Activated CD8-positive, alpha-beta T cell treated with anti-CD3 and anti-CD28 coated beads for 36 hours (primary cell): Measurements from ENCODE around the gene DRC3. TPM values are rescaled to one million over a fixed set of nuclear protein-coding genes. Genes with fewer than 3 reads are reported as not detected.
"Not testable (repeated sequence)": the region's sequence is repeated elsewhere in the genome, so short reads cannot be mapped to it uniquely, and the experiment has no call there.

Experiments
- ATAC-seq: fragments of 200-7000 bp; cut with Tn5 transposase; one replicate; pipeline ENCODE4 v1.10.0; 2021; ENCODE audit warnings: mild to moderate bottlenecking, moderate library complexity
- CTCF ChIA-PET: fragments of 350-600 bp; sonication (Branson Sonifier 250); formaldehyde crosslinking; loops from one replicate; lab custom pipeline; 2021; ENCODE audit warnings: antibody characterized with exemption; lab: Charles Lee
- POLR2A ChIA-PET: fragments of 350-600 bp; sonication (Branson Sonifier 250); formaldehyde crosslinking; loops from one replicate; lab custom pipeline; 2021; ENCODE audit warnings: antibody characterized with exemption; lab: Charles Lee
- DNase-seq: peaks from one replicate; pipeline ENCODE4 v3.0.0-alpha.2; 2020
- H3K27ac Mint-ChIP-seq: one replicate; pipeline ENCODE4 v1.8.0; 2021; ENCODE audit warnings: mild to moderate bottlenecking, mixed read lengths
- H3K27me3 Mint-ChIP-seq: one replicate; pipeline ENCODE4 v1.8.0; 2021; ENCODE audit warnings: mixed read lengths
- H3K36me3 Mint-ChIP-seq: one replicate; pipeline ENCODE4 v1.8.0; 2021; ENCODE audit warnings: low read depth, mixed read lengths
- H3K4me1 Mint-ChIP-seq: one replicate; pipeline ENCODE4 v1.8.0; 2021; ENCODE audit warnings: low read depth, mixed read lengths
- H3K4me3 Mint-ChIP-seq: one replicate; pipeline ENCODE4 v1.8.0; 2021; ENCODE audit warnings: mild to moderate bottlenecking, moderate library complexity, mixed read lengths
- H3K9me3 Mint-ChIP-seq: one replicate; pipeline ENCODE4 v1.8.0; 2021; ENCODE audit warnings: mixed read lengths
- CTCF ChIP-seq: fragments of 200-600 bp; IDR thresholded peaks from one replicate; pipeline ENCODE4 v1.8.0; 2022; ENCODE audit warnings: antibody characterized with exemption, mild to moderate bottlenecking
- intact Hi-C: fragments of 100-400 bp; cut with micrococcal nuclease; formaldehyde crosslinking; loops from one replicate; pipeline ENCODE4 v1.10.0; 2022
- total RNA-seq, 2 experiments: library from RNA; stranded (reverse); gene quantifications; one replicate each; pipeline ENCODE4 v1.2.3, GENCODE V29; 2021

DRC3 gene
- total RNA-seq, 2 experiments from 2014 or later = 0.25 TPM; not detected in 1

DNA sequence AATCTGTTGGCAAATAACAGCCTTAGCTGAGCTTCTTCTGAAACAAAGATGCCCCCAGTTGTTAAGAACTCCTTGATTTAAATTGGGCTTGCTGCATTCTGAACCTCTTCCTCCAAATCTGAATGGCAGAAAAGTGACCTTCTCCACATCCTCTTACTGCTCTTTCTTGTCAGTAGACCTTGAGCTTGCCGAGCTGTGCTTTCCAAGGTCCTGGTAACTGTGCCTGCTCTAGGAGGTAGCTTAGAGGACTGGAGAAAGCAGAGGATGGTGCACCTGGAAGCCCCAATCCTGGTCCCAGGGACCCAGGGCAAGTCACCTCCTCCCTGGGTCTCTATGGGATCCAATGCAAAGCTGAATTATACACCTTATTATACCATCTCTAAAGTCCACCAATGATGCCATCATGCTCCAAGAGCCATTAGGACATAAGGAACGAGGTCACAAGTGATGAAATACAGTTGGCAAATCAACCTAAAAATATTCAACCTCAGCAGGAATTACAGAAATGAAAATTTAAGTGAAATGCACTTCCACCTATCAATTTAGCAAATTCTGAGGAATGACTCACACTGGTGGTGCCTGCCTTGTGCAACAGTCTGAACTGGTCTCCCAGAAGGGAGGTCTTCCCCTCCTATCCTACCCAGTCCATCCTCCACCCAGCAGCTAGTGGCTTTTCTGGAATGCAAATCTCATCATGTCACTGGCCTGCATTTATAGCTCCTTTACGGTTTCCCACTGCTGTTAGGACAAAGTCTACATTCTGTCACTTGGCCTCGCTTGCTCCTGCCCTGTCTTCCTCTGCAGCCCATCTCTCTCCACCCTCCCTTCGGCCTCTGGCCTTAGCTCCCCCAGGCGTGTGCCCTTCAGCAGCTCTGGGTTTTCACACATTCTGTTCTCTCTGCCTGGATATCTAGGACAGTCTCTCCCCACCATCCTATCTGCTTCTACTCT, 37.1 kb upstream of the DRC3 start:
- no peak overlapping the region for H3K4me3 Mint-ChIP-seq
- DNase-seq = no peak
- intact Hi-C loops = no loop called here
- TF ChIP-seq CTCF = no peak
- ATAC-seq = peak; percentile 39
- H3K27me3 Mint-ChIP-seq = no peaks in the 10 kb centered on the region
- H3K27ac Mint-ChIP-seq = no peak overlapping the region
- CTCF ChIA-PET = interaction anchor here (0.8 to 1.8 kb wide), 6 partner anchors 9 to 94 kb away, joined by 3 to 8 read pairs (median 3); no protein-coding TSS in a partner anchor
- POLR2A ChIA-PET = no interaction called here
- no peaks in the 10 kb centered on the region for H3K36me3 Mint-ChIP-seq
- no peaks in the 10 kb centered on the region for H3K9me3 Mint-ChIP-seq
- peaks cover 30% of the 10 kb centered on the region for H3K4me1 Mint-ChIP-seq

- H3K4me3 Mint-ChIP-seq = no peak overlapping the region
- H3K4me1 Mint-ChIP-seq = peaks cover 30% of the 10 kb centered on the region
- no peak overlapping the region for H3K27ac Mint-ChIP-seq
- H3K9me3 Mint-ChIP-seq = no peaks in the 10 kb centered on the region
- no peaks in the 10 kb centered on the region for H3K36me3 Mint-ChIP-seq
- DNase-seq (no peak), ATAC-seq (no peak)
- POLR2A ChIA-PET = interaction anchor here (0.6 kb wide), 1 partner anchor 21 kb away, joined by 3 read pairs; no protein-coding TSS in a partner anchor
- intact Hi-C loops = no loop called here
- no peaks in the 10 kb centered on the region for H3K27me3 Mint-ChIP-seq
- CTCF ChIA-PET = interaction anchor here (0.9 kb wide), 2 partner anchors 12 to 18 kb away, joined by 3 read pairs; no protein-coding TSS in a partner anchor
- no peak for TF ChIP-seq CTCF
These were observed 35.3 kb upstream of the DRC3 start for GRCh38 chr17:17937201-17937853.

DNA sequence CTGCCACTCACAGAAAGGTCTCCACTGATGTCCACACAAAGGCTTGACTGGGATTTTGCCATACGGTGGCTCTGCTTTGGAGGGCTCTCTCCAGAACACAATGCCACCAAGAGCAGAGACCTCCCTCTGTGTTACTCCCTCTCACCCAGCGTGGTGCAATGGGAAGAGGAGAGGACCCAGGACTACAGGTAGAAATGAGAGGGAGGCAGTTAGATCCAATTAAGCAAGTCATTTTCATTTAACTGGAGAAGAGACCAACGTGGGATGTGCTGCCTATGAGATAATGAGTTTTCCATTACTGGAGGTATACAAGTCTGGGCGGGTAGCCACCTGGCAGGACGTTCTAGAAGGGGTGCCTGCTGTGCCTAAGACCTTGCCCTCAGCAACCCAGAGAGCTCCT, 34.7 kb upstream of the DRC3 start:
- intact Hi-C loops = no loop called here
- no peak for DNase-seq
- no peaks in the 10 kb centered on the region for H3K36me3 Mint-ChIP-seq
- ChIA-PET POLR2A (interaction anchor here (0.6 kb wide), 1 partner anchor 20 kb away, joined by 3 read pairs; no protein-coding TSS in a partner anchor), CTCF (interaction anchor here (0.9 kb wide), 1 partner anchor 13 kb away, joined by 3 read pairs; no protein-coding TSS in a partner anchor)
- no peak overlapping the region for H3K27ac Mint-ChIP-seq
- peaks cover 30% of the 10 kb centered on the region for H3K4me1 Mint-ChIP-seq
- TF ChIP-seq CTCF = no peak
- H3K9me3 Mint-ChIP-seq = no peaks in the 10 kb centered on the region
- no peak for ATAC-seq
- H3K27me3 Mint-ChIP-seq = no peaks in the 10 kb centered on the region
- H3K4me3 Mint-ChIP-seq = no peak overlapping the region

GRCh38 chr17:17938388-17939107, 34.1 kb upstream of the DRC3 start:
- ChIA-PET POLR2A (no interaction called here), CTCF (interaction anchor here (1.2 kb wide), 1 partner anchor 20 kb away, joined by 3 read pairs; no protein-coding TSS in a partner anchor)
- Mint-ChIP-seq H3K27ac (no peak overlapping the region), H3K4me3 (no peak overlapping the region), H3K4me1 (peaks cover 34% of the 10 kb centered on the region), H3K36me3 (no peaks in the 10 kb centered on the region), H3K9me3 (no peaks in the 10 kb centered on the region), H3K27me3 (no peaks in the 10 kb centered on the region)
- intact Hi-C loops = no loop called here
- no peak for DNase-seq
- ATAC-seq = no peak
- TF ChIP-seq CTCF = no peak

- DNase-seq, intact Hi-C loops, H3K9me3 Mint-ChIP-seq, ATAC-seq, H3K4me3 Mint-ChIP-seq, H3K27ac Mint-ChIP-seq, POLR2A ChIA-PET, H3K36me3 Mint-ChIP-seq, H3K27me3 Mint-ChIP-seq: not testable (repeated sequence)
- peaks cover 28% of the 10 kb centered on the region for H3K4me1 Mint-ChIP-seq
- CTCF ChIA-PET = interaction anchor here (0.7 to 1.1 kb wide), 2 partner anchors 21 to 104 kb away, joined by 3 to 5 read pairs; no protein-coding TSS in a partner anchor
These were observed 32.7 kb upstream of the DRC3 start for GRCh38 chr17:17939941-17940340.
